GF-D8 (cell line): Measurements from ENCODE around the gene FGF6.
"Not testable (repeated sequence)": the region's sequence is repeated elsewhere in the genome, so short reads cannot be mapped to it uniquely, and the experiment has no call there.

Experiments
- DNase-seq: peaks from one replicate; lab custom pipeline; 2025; lab: John Stamatoyannopoulos, UW

Gene FGF6

GRCh38 chr12:4445156-4446101 lies at the start of gene FGF6:
FGF6 (minus strand) TSS chr12:4445815; CDS start chr12:4445570, 245 bp downstream.
- no peak for DNase-seq

DNA sequence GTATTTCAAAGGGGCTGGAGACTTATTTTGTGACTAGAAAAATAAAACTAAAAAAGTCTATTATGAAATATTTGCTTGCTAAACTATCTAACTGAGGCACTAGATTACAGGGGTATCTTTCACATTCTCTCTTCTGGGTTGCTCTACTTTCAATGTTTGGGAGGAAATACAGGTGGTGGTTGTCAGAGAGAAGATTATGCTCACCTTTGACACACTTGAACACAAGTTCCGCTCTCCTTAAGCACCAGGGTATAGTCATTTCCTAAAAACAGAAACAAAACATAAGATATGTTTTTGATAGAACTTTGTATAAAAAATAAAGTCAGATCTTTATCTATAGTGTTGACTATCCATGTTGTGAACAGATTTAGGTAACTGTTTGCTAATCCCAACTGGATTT lies 45.4 kb upstream of the FGF6 start:
- no peak for DNase-seq

DNA sequence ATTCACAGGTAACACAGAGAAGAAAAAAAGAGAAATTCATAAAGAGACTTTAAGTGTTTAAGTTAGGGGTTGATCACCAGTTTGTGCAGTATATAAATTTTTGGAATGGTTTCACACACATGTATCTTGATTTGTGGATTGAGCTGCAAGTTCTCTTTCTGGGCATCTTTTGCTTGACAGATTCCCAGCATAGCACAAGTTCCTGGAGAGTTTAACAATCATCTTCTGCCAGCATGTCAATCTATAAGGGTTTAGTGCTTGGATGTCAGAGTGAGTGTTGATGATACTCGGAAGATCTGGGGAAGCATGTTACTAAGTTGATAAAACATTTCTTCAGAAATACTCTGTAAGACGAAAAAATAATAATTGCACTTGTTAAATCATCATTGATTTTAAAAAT lies 43.9 kb upstream of the FGF6 start:
- DNase-seq: no peak

GRCh38 chr12:4486980-4487379 lies 41.4 kb upstream of the FGF6 start:
- no peak for DNase-seq

- DNase-seq: no peak
Measured at GRCh38 chr12:4486049-4486699, 40.6 kb upstream of the FGF6 start.

- no peak for DNase-seq
Measured at GRCh38 chr12:4483885-4484823, 38.5 kb upstream of the FGF6 start.

DNA sequence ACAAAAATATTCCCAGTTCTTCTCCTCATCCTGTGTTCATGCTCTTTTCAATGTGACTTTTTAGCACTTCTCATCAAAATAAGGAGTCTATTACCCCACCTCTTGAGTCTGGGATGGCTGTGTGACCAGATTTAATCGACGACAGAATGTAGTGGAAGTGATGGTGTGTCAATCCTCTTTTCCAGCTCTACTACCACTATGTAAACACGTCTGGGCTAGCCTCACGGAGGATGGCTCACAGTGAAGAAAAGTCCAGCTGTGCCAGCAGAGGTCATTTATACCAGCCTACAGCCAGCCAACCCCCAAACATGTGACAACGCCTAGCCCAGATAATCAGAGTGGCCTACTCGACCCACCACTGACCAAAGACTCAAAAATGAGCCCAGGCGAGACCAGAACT lies 37.3 kb upstream of the FGF6 start:
- DNase-seq: no peak

DNA sequence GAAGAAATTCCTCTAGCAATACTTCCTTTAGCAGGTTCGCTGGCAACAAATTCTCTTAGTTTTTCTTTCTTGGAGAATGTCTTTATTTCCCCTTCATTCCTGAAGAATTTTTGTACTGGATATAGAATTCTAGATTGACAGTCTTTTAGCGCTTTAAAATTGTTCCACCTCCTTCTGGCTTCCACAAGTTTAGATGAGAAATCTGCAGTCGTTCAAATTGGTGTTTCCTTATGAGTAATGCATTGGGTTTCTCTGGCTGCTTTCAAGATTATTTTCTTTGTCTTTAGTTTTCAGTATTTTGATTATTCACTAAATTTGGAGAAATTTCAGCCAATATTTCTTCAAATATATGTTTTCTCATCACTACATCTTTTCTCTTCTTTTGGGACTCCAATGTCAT lies 33.3 kb upstream of the FGF6 start:
- DNase-seq: no peak

DNA sequence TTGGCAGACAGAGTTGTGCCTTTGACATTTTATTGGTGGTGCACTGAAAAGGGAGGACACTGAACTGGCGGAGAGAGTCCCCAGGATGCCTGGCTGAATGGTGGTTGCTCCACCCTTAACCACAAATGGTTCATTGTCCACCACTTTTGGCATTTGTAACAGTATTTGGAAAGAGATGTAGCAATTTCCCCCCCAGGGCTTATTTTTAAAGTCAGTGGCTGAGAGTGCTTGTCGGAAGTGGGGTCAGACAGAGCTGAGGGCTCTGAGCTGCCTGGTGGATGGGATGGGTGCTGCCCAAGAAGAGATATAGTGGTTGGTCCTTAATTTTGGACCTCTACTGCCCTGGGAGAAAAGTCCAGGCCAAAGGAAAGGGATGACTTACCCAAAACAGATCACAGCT lies 31.5 kb upstream of the FGF6 start:
- no peak for DNase-seq

GRCh38 chr12:4472046-4472445 lies 26.4 kb upstream of the FGF6 start:
- no peak for DNase-seq

DNA sequence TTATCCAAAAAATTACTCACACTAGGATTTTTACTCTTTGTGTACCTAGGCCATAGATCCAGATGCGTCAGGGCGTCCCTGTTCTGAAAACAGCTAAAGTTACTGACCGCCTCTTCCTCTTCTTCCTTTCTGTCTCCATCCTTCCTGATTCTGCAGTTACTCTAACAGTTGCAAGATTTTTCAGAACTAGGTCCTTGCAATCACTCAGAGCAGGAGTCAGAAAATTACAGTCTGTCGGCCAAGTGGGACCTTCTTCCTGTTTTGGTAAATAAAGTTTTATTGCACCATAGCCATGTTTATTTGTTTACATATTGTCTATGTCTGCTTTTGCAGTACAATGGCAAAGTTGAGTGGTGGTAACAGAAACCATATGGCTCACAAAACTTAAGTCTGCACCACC lies 25.6 kb upstream of the FGF6 start:
- DNase-seq: no peak

DNA sequence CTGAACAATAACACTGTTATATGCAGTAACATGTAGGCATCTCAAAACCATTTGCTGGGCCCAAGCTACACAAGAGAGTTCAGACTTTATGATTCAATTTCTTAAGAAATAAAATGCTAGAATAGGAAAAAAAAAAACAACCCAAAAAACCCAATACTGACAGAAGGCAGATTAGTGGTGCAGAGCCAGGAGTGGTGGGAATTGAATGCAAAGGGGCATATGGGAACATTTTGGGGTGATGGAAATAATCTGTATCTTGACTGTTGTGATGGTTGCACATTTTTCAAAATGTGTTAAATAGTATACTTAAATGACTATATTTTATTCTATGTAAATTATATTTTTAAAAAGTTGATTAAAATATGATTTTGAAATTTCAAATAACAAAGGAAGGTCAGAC lies 23.4 kb upstream of the FGF6 start:
- no peak for DNase-seq

- DNase-seq: no peak
Measured at GRCh38 chr12:4460761-4461160, 15.1 kb upstream of the FGF6 start.

- DNase-seq: not testable (repeated sequence)
Measured at GRCh38 chr12:4455849-4456248, 10.2 kb upstream of the FGF6 start.

DNA sequence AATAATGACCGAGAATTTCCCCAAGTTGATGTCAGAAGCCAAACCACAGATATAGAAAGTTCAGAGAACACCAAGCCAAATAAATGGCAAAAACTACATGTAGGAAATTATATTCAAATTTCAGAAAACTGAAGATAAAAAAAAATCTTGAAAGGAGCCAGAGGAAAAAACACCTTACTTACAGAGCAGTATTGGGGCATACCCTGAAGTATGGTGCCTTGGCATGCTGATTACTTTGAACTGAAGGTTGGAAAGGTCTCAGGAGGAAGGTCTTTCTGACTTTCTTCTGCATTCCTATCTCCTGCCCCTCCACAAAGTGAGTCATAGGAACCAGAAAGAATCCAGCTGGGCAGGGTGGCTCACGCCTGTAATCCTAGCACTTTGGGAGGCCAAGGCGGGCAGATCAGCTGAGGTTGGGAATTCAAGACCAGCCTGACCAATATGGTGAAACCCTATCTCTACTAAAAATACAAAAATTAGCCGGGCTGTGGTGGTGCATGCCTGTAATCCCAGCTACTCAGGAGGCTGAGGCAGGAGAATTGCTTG lies 8.8 kb upstream of the FGF6 start:
- DNase-seq: no peak

DNA sequence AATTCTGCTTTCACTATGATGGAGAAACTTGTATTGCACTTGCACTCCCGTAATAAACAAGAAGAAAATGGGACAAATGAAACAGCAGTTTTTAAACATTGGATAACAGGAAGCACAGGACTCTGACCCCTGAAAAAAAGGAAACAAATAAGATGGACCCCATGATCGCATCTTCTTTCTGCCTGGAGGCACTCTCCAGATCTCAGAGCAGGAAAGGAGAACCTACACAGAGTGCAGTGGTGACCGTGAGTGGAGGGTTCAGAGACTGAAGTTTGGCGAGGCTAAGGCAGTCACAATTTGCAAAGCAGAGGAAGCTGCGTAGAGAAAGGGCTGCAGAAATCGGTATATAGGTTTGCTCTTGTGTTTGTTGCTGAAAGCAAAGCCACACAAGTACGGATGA lies 6.1 kb upstream of the FGF6 start:
- DNase-seq: no peak

- DNase-seq: no peak
Measured at GRCh38 chr12:4450551-4451112, 5.0 kb upstream of the FGF6 start.

DNA sequence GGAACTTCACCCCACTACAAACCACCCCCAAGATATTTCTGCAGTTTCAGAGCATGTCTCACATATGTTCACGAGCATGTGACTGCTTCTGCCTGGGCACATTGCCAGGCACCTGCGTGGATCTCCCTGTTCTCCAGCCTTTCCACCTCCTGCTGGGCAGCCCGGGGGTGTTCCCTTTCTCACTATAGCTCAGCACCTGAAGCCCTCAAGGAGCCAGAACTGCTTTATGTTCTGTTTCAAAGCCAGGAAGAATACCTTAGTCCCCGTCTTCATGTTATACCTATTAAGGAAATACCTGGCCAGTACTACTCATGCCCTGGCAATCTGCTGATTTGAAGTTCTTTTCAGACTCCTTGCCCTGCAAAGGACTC lies 4.2 kb upstream of the FGF6 start:
- no peak for DNase-seq

GRCh38 chr12:4448943-4449850 lies 3.6 kb upstream of the FGF6 start:
- DNase-seq: no peak

GRCh38 chr12:4448371-4448940 lies 2.8 kb upstream of the FGF6 start:
- DNase-seq: no peak
